Stimulated activated CD4-positive, alpha-beta T cell treated with anti-CD3 and anti-CD28 coated beads, Interleukin-2, amount 100 ng/mL, for 48 hours (primary cell): ENCODE measurements around the gene SCN7A.
A peak's percentile ranks its signal among the peaks of the same experiment; 100 is the strongest.
"Not testable (repeated sequence)": the region's sequence is repeated elsewhere in the genome, so short reads cannot be mapped to it uniquely, and the experiment has no call there.

ENCODE experiments used
- DNase-seq, 2 donors: peaks; one replicate each; pipeline ENCODE4 v3.0.0-alpha.2; 2020

The SCN7A gene

DNA sequence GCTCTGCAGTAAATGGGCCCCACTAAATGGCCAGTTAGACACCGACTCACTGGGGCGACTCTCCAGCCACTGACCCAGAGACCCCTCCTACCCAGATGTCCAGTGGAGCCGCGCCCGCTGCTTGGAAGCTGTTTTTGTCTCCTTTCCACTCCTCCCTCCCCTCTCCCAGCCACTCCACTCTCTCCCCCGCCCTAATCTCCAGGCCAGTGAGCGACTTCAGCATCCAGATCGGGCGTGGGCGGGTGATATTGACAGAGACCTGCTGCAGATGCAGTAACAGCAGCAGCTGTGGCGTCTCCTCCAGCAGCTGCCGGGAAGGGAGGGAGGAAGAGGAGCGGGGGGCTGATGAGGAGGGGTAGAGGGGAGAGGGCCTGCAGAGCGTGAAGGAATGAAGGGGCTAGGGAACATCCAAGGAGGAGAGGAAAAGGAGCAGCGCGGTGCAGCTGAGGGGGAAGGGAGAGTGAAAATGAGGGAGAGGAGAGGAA is at the start of gene SCN7A:
SCN7A (minus strand) TSS at position 110 of the 485 bp plus-strand sequence. CDS start 16,553 bp downstream, outside the sequence.
- DNase-seq = peak in 1 of 2 donors; percentile 2

DNA sequence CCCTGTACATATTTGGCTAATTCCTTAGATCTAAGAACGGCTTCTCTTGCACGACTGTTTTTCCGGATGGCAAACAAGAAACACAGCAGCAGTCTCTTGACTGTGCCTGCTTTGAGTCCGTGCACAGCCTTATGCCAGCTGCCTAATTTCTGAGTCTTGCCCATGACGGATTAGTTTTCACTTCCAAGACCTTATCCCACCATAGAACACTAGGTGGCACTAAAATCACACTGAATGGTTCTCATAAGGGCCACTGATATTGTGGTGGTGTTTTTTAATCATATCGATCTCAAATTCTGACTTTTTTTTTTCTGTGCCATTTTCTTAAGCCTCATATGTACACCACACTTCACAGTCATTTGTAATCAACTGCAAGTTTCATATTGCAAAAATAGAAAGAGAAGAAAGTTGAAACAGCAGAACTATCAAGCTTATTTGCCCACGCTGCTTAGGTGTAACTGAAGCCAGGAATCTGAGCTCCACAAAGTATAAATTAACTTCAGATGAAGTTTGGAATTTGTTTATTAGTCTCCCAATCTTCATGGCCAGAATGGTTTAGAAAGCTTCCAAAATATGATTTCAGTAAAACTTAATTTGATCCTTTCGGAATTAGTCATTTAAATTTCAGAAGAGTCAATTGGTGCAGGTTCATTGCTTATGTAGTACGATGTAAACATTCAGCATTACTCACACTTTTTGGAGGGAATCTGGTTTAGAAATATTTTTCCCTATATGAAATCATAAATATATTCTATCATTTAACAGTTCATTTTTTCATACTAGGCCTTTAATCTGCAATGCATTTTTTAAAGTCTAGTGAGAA is 45.5 kb upstream of the SCN7A start:
- DNase-seq = peak; percentile 9 to 12

DNA sequence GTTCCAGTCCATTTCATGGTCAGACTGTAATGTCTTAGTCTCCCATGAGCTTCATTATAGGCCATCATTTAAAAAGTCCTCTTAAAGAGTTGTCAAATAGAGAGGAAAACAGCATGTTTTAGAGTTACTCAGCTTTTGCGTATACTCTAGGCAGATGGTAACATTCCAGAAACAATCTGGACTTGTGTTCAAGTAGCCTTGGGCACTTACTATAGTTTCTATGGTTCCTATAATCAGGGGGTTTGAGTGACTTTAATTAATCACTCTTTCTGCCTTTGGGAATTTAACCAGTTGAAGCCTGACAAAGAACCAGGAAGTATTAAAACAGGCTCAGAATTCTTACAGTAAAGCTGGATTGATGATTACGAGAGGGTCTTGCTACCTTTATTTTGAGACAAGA is 42.1 kb upstream of the SCN7A start:
- DNase-seq = no peak

- no peak for DNase-seq
Measured at GRCh38 chr2:166521155-166521554, 27.1 kb upstream of the SCN7A start.

- no peak for DNase-seq
Measured at GRCh38 chr2:166520604-166521003, 26.6 kb upstream of the SCN7A start.

DNA sequence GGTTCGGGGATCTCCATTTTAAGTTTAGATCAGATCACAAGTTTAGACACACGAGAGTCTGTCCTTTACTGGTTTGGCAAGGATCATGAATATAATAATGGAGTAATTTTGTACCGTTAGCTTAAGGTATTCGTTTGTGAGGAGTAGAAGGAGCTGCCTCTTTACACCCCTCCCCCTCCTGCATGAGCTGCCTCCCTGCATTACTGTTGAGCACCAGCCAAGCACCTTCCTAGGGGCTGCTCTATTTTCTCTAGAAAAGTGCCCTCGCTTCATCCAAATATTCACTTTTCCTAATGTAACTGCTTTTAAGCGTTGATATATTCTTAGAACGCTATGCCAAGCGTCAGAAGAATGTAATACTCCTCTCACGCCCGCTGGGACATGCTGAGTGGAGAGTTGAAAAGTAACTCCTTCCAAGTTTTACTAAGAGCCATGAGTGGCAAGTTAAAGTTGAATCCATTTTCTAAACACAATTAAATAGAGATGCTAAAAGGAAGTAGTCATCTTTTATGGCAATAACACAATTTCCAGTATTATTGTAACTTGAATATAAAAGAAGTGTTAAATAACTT is 25.4 kb upstream of the SCN7A start:
- DNase-seq = no peak

- no peak for DNase-seq
Measured at GRCh38 chr2:166518634-166519390, 24.8 kb upstream of the SCN7A start.

GRCh38 chr2:166517533-166518061 is 23.5 kb upstream of the SCN7A start:
- DNase-seq = no peak

DNA sequence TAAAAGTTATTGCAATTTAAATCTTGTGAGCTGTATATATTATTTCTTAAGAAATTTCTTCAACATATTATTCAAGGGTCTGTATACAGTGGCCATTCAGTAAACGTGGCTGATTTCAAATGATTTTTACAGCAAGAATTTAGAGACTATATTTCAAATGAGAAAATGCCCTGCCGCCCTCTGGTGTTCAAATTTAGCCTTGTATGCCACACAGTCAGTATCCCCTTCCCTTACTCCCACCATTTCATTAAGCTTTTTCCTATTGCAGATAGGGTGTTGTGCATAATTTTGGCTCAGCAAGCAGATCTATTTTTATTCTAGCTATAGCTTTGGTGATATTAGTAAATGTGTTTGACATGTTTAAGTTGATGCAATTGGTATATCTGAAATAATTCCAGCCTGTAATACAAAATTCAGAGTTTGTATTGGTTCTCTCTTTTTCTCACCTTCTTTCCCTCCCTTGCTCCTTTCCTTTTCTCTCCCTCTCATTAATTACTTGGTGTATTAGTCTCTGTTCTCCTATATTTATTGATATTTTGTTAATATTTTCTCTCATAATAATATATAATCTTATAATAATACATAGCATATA is 22.8 kb upstream of the SCN7A start:
- DNase-seq = no peak

DNA sequence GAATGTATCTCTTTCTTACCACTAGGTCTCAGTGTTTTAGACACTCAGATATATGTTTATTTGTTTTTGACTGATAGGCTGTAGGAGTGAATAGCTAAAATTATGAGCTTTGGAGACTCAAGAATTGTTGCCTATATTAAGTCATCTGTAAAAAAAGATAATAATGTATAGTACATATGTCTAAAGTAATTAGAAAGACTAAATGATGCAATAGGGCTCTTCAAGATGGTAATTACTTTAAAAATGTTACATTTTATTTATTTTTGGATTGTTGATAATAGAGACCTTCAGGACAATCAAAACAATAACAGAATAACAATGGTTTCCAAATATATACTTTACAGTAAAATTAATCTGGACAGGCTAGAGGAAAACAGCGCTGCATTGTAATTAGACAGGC is 19.9 kb upstream of the SCN7A start:
- DNase-seq = no peak

GRCh38 chr2:166499281-166499680 is 5.2 kb upstream of the SCN7A start:
- DNase-seq = no peak

- DNase-seq = no peak
Measured at GRCh38 chr2:166491461-166491860, 2.6 kb downstream of the SCN7A start.

DNA sequence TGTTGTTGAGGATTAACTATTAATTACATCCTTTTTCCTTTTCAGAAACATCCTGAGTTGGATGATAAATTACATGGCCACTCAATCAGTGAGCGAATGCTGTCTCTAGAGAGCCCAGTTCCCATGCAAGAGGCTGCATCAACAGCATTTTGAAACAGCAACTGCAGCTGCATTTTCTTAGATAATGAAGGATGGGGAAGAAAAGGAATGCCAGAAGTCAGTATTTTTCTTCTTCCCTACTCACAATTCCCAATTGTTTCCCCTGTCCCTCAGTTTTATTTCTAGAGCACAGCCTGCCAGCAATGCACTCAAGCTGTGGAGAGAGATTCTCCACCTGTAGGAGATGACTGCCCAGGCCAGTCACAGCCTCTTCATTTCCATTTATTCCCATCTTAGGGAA is 6.9 kb downstream of the SCN7A start:
- DNase-seq = no peak

GRCh38 chr2:166485558-166486178 is 8.4 kb downstream of the SCN7A start:
- DNase-seq = no peak

DNA sequence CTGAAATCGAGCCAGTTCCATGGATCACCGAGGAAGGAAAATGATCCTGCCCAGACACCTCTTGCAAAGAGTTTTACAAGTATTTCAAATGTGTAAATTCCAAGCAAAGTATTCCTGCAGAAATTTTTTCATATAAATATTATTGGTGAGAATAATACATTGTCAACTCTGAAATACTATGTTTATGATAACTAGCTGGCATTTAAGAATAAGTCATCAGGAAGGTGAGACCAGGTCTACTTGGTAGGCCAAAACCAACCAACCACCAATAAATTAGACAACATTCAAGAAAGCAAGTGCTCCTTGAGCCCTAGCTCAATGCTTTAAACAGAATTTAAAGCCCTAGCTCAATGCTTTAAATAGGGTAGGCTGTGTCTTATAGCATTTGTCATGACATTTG is 21.7 kb downstream of the SCN7A start:
- no peak for DNase-seq

DNA sequence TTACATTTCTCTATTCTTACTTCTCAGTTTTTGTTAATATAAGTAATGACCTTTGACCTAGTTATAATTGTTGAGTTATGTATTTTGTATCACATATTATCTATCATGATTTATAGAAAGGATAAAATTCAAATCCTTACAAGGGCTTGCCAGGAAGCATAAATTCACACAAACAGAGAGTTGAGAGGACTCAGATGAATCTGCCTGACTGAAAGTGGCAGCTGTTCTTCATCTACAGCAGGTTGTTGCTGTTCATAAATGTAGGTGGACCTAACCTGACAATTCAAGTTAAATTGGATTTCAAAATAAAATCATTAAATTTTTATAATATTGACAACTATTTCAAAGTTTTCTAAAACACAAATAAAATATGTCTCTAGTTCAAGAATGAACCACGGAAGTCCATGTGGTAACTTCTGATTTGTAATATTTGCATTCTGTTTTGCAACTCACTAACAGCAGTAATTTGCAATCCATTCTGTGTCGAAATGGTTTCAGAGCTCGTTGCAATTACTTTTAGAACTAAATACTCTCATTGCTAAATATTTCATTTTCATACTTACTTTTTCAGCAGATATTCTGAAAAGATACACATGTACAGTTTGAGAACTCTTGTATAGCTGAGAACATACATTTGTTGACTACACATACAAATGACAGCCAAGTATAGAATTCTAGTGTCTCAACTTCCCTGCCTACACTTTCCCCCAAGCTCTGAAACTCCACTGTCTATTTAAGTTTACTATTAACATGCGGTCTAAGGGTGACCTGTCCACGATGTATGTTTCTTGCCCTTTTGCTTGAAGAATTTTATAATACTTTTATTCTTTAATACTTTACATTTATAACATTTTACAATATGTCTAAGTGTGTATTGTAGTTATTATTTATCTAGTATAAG is 25.7 kb downstream of the SCN7A start:
- no peak for DNase-seq

DNA sequence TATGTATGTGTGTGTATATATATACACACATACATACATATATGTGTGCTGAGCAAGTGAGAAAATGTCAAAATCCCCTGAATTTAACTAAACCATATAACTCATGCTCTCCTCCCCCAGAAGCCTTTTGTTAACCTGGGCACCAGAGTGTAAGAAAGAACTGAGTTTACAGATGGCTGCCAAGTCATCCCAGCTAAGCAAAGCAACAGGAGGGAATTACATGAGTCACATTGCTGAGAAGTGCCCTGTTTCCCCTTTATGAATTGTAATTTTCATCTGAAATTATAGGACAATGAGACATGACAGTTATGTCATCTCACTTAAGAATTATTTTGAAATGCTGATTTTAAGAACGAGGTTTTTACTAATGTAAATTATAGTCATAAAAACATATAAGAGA is 29.9 kb downstream of the SCN7A start:
- DNase-seq = no peak

- no peak for DNase-seq
Measured at GRCh38 chr2:166463640-166464039, 30.4 kb downstream of the SCN7A start.

DNA sequence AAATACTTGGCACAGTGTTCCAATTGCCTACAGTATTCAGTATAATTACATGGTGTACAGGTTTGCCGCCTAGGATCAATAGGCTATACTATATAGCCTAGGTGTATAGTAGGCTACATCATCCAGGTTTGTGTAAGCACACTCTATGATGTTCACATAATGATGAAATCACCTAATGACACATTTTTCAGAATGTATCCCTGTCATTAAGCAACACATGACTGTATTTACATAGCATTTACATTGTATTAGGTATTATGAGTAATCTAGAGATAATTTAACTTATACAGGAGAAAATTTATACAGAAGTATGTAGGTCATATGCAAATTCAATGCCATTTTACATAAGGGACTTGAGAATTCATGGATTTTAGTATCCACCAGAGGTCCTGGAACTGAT is 35.4 kb downstream of the SCN7A start:
- DNase-seq = no peak

DNA sequence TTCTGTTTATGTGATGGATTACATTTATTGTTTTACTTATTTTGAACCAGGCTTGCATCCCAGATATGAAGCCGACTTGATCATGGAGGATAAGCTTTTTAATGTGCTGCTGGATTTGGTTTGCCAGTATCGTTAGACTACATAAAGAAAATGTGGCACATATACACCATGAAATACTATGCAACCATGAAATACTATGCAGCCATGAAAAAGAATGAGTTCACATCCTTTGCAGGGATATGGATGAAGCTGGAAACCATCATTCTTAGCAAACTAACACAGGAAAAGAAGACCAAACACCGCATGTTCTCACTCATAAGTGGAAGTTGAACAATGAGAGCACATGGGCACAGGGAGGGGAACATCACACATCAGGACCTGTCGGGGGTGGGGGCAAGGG is 38.2 kb downstream of the SCN7A start:
- DNase-seq = not testable (repeated sequence)

DNA sequence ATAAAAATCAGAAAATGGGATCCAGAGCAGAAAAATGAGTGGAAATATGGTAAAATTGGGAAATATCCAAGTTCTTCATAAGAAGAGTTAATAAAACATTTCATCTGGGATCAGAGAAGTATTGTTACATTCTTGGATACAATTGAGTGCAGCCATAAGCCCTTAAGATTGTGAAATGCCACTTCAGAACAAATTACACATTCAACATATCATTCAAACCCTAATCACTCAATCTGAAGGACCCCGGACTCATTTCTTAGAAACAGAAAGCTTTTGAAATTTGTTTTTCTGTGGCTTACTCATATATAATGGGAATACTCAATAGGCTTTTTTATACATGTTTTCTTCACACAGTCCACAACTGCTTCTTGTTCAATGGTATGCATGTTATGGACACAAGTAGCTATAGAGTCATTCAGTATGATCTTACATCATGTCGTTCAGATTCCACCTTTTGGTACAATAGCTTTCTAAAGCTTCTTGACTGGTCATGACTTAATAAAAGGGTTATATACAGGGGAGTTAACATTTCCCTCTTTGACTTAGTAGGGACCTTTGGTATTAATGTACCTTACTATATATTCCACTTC is 39.9 kb downstream of the SCN7A start:
- DNase-seq = no peak
